SU-DHL-6 (cell line): Measurements from ENCODE around the gene SLC22A23.

Source experiments
- CTCF ChIP-seq: fragments of 200-600 bp; sonication (generic); IDR thresholded peaks from one replicate; pipeline ENCODE4 v1.5.1; 2017; ENCODE audit warnings: antibody characterized with exemption, mild to moderate bottlenecking, low read length, moderate library complexity; ENCODE audit not compliant: insufficient read depth, poor library complexity, severe bottlenecking
- EZH2phosphoT487 ChIP-seq: fragments of 200-600 bp; sonication (generic), shearing (Covaris generic); conservative IDR thresholded peaks from 2 replicates; pipeline ENCODE4 v1.6.1; 2018; ENCODE audit warnings: mild to moderate bottlenecking, antibody characterized with exemption, low read length, moderate library complexity, mixed read lengths

DNA sequence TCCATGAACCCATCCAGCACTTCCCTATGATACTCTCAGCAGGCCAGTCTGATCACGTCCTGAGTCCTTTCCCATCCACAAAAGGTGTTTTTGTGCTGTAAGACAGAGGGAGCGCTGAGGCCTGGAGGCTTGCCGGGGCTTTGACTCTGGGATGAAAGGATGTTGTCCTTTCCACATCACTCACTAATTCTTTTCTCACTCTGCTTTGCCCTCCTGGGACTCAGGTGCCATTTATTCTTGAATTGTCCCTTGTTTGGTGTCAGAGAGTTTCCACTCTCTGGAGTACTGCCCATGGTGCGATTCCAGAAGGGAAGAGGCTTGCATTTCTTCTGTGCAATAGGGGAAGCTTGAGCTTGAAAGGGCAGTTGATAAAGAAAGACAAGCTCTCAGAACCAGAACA is 214.1 kb downstream of the SLC22A23 start:
- TF ChIP-seq CTCF = no peak
- TF ChIP-seq EZH2phosphoT487 = no peak
